GM21786 (cell line): ENCODE results near the gene TUBGCP5.
"Not testable (repeated sequence)": the region's sequence is repeated elsewhere in the genome, so short reads cannot be mapped to it uniquely, and the experiment has no call there.

Source experiments
- ATAC-seq: cut with Tn5 transposase; IDR thresholded peaks from one replicate; pipeline ENCODE4 v1.9.1; 2021; ENCODE audit not compliant: unreplicated experiment

Gene TUBGCP5

GRCh38 chr15:23039143-23039916, at the start of gene TUBGCP5:
Gene TUBGCP5, minus strand, starts transcription at chr15:23039569. Its CDS starts 26 bp downstream, at chr15:23039543.
- ATAC-seq = peak; percentile 88

GRCh38 chr15:23083115-23083514, 43.7 kb upstream of the TUBGCP5 start:
- no peak for ATAC-seq

- not testable (repeated sequence) for ATAC-seq
These were observed 42.8 kb upstream of the TUBGCP5 start for GRCh38 chr15:23081996-23082737.

- no peak for ATAC-seq
These were observed 41.9 kb upstream of the TUBGCP5 start for GRCh38 chr15:23081271-23081670.

GRCh38 chr15:23079766-23080165, 40.4 kb upstream of the TUBGCP5 start:
- no peak for ATAC-seq

- no peak for ATAC-seq
These were observed 36.6 kb upstream of the TUBGCP5 start for GRCh38 chr15:23075927-23076326.

- ATAC-seq = no peak
These were observed 35.3 kb upstream of the TUBGCP5 start for GRCh38 chr15:23074684-23075083.

DNA sequence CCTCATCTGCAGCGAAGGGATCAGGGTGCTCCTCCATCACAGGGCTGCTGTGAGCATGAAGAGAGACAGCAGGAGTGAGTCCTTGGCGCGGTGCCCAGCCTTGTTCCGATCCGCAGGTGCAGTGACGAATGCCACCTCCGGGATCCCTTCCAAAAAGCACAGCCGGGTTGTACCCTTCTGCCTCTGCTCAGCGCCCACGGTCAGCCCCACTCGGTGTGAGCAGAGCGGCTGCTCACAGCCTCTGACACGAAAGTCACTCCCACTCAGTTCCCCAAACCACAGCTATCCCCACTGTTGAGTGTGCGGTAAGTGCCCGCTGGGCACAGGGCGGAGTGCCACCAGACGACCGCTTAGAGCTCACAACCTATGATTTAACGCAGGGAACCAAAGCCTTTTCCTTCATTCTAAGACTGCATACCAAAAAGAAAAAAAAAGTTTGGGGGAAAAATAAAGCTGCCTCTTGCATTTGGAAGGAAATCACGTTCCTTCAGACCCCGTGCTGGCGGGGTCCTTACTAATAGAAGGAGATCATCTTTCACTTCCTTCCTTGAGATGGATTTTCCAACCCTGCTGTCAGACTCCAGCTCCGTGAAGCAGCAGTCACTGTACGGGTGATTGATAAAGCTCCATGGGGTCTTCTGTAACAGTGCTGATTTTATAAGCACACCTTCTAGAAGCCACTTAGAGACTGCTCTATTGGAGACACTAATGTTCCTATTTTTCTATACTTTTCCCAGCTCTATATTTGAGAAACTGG, 34.7 kb upstream of the TUBGCP5 start:
- ATAC-seq = no peak

DNA sequence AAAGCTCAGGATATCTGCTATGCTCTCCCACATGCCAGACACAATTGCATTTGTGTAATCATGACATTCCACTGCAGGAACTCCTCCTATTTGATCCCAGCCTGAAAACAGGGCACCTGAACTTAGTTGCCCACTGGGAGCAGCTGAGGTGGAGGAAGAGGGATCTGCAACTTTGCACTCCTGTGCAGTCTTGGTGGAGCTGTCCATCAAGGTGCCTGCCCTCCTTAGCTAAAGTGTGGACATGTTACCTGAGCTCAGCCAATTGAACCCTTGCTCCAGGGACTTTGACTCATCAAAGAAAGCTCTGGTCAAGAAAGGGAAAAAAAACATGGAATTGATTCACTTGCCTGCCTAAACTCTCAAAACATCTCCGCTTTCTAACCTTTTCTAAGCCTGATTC, 33.3 kb upstream of the TUBGCP5 start:
- ATAC-seq = no peak

GRCh38 chr15:23069496-23070166, 30.3 kb upstream of the TUBGCP5 start:
- ATAC-seq = no peak

- no peak for ATAC-seq
These were observed 28.0 kb upstream of the TUBGCP5 start for GRCh38 chr15:23067416-23067815.

DNA sequence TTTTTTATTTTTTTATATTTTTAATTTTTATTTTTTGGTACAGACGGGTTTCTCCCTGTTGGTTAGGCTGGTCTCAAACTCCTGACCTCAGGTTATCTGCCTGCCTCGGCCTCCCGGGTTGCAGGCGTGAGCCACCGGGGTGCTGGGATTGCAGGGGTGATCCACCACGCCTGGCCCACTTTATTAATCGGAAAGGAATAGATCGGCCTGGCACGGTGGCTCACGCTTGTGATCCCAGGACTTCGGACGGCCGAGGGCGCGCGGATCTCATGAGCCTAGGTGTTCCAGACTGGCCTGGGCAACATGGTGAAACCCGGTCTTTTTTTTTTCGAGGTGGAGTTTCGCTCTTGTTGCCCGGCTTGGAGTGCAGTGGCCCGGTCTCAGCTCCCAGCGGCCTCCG, 26.5 kb upstream of the TUBGCP5 start:
- no peak for ATAC-seq

- ATAC-seq = no peak
These were observed 24.8 kb upstream of the TUBGCP5 start for GRCh38 chr15:23064156-23064555.

DNA sequence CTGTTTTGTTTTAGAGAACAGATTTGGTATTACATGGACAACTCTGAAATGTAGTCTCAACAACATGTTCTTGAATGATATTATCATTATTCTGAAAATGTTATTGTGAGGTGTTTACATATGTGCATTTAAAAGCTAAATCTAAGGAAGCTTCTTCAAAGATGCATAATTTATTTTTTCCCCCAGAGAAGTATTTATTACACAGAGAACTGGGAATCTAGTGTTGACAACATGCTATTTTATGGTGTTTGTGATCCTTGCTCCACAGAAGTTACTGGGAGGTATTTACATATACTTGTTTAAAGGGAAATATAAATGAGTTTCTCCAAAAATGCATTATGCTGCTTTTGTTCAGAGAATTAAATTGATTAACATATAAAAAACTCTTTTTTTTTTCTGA, 18.3 kb upstream of the TUBGCP5 start:
- no peak for ATAC-seq

GRCh38 chr15:23055316-23055715, 15.9 kb upstream of the TUBGCP5 start:
- no peak for ATAC-seq

- no peak for ATAC-seq
These were observed 13.2 kb upstream of the TUBGCP5 start for GRCh38 chr15:23052522-23052921.

DNA sequence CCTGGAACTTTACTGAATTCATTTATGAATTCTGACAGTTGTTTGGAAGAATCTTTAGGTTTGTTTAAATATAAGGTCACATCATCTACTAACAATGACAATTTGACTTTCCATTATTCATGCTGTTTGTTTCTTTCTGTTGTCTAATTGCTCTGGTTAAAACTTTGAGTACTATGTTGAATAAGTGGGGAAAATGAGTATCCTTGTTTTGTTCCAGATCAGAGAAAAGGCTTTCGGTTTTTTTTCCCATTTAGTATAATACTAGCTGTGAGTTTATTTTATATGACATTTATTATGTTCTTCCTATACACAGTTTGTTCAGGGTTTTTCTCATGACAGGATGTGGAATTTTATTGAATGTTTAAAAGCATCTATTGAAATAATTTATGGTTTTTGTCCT, 11.3 kb upstream of the TUBGCP5 start:
- no peak for ATAC-seq

DNA sequence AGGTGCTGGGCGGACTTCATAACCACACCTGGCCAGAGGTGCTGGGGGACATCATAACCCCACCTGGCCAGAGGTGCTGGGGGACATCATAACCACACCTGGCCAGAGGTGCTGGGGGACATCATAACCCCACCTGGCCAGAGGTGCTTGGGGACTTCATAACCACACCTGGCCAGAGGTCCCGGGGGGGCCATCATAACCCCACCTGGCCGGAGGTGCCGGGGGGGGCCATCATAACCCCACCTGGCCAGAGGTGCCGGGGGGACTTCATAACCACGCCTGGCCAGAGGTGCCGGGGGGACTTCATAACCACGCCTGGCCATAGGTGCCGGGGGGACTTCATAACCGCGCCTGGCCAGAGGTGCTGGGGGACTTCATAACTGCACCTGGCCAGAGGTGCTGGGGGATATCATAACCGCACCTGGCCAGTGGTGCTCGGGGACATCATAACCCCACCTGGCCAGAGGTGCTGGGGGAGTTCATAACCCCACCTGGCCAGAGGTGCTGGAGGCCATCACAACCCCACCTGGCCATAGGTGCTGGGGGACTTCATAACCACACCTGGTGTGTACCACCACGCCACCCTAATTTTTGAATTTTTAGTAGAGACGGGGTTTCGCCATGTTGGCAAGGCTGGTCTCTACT, 10.7 kb upstream of the TUBGCP5 start:
- ATAC-seq = no peak

GRCh38 chr15:23048572-23049282, 9.4 kb upstream of the TUBGCP5 start:
- not testable (repeated sequence) for ATAC-seq

DNA sequence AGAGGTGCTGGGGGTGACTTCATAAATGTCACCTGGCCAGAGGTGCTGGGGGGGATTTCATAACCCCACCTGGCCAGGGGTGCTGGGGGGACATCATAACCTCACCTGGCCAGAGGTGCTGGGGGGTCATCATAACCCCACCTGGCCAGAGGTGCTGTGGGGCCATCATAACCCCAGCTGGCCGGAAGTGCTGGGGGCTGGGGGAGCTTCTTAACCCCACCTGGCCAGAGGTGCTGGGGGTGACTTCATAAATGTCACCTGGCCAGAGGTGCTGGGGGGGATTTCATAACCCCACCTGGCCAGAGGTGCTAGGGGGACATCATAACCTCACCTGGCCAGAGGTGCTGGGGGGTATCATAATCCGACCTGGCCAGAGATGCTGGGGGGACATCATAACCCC, 4.6 kb upstream of the TUBGCP5 start:
- not testable (repeated sequence) for ATAC-seq
